K562 (cell line): Measurements from ENCODE around the gene CLK4. TPM values are rescaled to one million over a fixed set of nuclear protein-coding genes. Genes with fewer than 3 reads are reported as not detected.

Experiments
- ATAC-seq: fragments of 200-7000 bp; cut with Tn5 transposase; 3 replicates; pipeline ENCODE4 v1.9.1; 2020; ENCODE audit warnings: moderate library complexity
- BruUV-seq: library from RNA; stranded (reverse); fragments of 400-500 nt; replicated peaks from 2 replicates; lab custom pipeline; 2021; lab: Mats Ljungman, UMichigan
- CTCF ChIA-PET: fragments of 300-600 bp; formaldehyde crosslinking; extraction: SDS; loops from one replicate; lab custom pipeline; 2021; ENCODE audit warnings: low intra/inter-chr PET ratio; lab: Yijun Ruan, JAX
- POLR2A ChIA-PET: fragments of 300-600, 350-650 bp; sonication (Branson Sonifier 250); formaldehyde crosslinking; extraction: SDS; loops from one replicate; lab custom pipeline; 2021; ENCODE audit warnings: antibody characterized with exemption, inconsistent platforms; lab: Yijun Ruan, JAX
- DNase-seq, 4 experiments: peaks; one replicate each; pipeline versions ENCODE4 v3.0.0 to v3.0.0-alpha.2; 2011 to 2018; ENCODE audit warnings: low spot score in 3 of 4, mixed read lengths in 3 of 4; ENCODE audit errors: extremely low read depth in 1 of 4
- FAIRE-seq: peaks from 2 replicates; lab custom pipeline; 2011; peaks lifted over from hg19 to GRCh38; lab: Jason Lieb, UNC
- H2AFZ ChIP-seq: 2 replicates; pipeline ENCODE4 v1.6.0; 2011; ENCODE audit warnings: low read depth, low read length, control low read depth, inconsistent platforms
- H3K27ac ChIP-seq: fragments of 200-600 bp; 3 replicates; pipeline ENCODE4 v1.8.0; 2011; ENCODE audit warnings: low read depth, mild to moderate bottlenecking, control low read depth, inconsistent platforms, low read length, moderate library complexity, mixed read lengths; ENCODE audit errors: extremely low read depth
- H3K27me3 ChIP-seq, 2 experiments: fragments of 300-600 bp in 1 of 2; 2 replicates in 1 of 2; 3 replicates in 1 of 2; pipeline versions ENCODE4 v1.6.0 to v1.8.0; 2011; ENCODE audit warnings: inconsistent platforms in 2 of 2, low read length in 2 of 2, mild to moderate bottlenecking in 1 of 2, mixed read lengths in 1 of 2, moderate library complexity in 1 of 2; ENCODE audit not compliant: control insufficient read depth in 2 of 2, insufficient read depth in 2 of 2
- H3K36me3 ChIP-seq: fragments of 300-600 bp; 3 replicates; pipeline ENCODE4 v1.8.0; 2011; ENCODE audit warnings: mild to moderate bottlenecking, low read length, inconsistent platforms; ENCODE audit not compliant: control insufficient read depth, insufficient read depth
- H3K4me1 ChIP-seq, 2 experiments: fragments of 200-600 bp in 1 of 2; replicated peaks in 1 of 2; 2 replicates in 1 of 2; 3 replicates in 1 of 2; pipeline versions ENCODE4 v1.5.1 to v1.8.0; 2011; ENCODE audit warnings: inconsistent platforms in 2 of 2, low read length in 2 of 2, mild to moderate bottlenecking in 1 of 2, mixed read lengths in 1 of 2, moderate library complexity in 1 of 2; ENCODE audit not compliant: control insufficient read depth in 2 of 2, insufficient read depth in 2 of 2
- H3K4me2 ChIP-seq: 2 replicates; pipeline ENCODE4 v1.6.1; 2011; ENCODE audit warnings: low read length, control low read depth, inconsistent platforms, mixed read lengths; ENCODE audit not compliant: insufficient read depth
- H3K4me3 ChIP-seq: fragments of 200-600 bp; sonication (generic), shearing (Covaris generic); 2 replicates; pipeline ENCODE4 v1.5.1; 2016; ENCODE audit warnings: control low read depth, inconsistent platforms
- H3K79me2 ChIP-seq: fragments of 200-600 bp; 3 replicates; pipeline ENCODE4 v1.8.0; 2011; ENCODE audit warnings: low read length, inconsistent platforms; ENCODE audit not compliant: control insufficient read depth, insufficient read depth
- H3K9ac ChIP-seq, 2 experiments: 2 replicates each; pipeline versions ENCODE4 v1.6.0 to v1.6.1; 2011; ENCODE audit warnings: low read depth in 2 of 2, low read length in 2 of 2, control low read depth in 1 of 2, inconsistent platforms in 1 of 2, mild to moderate bottlenecking in 1 of 2, mixed read lengths in 1 of 2; ENCODE audit not compliant: insufficient read depth in 1 of 2
- H3K9me1 ChIP-seq: one replicate; pipeline ENCODE4 v1.6.0; 2011; ENCODE audit warnings: inconsistent platforms, mild to moderate bottlenecking, low read length, moderate library complexity; ENCODE audit not compliant: control insufficient read depth, insufficient read depth
- H3K9me3 ChIP-seq: replicated peaks from 2 replicates; pipeline ENCODE4 v1.5.1; 2011; ENCODE audit warnings: low read depth, low read length, inconsistent platforms; ENCODE audit not compliant: control insufficient read depth, insufficient read depth
- H4K20me1 ChIP-seq: replicated peaks from 2 replicates; pipeline ENCODE4 v1.6.1; 2011; ENCODE audit warnings: low read length, inconsistent platforms, mixed read lengths; ENCODE audit not compliant: control insufficient read depth, insufficient read depth
- ATF1 ChIP-seq, 2 experiments: fragments of 450-650 bp in 1 of 2; IDR thresholded peaks; 2 replicates each; pipeline ENCODE4 v1.6.1; 2016; ENCODE audit warnings: missing compliant biosample characterization in 1 of 2, missing genetic modification characterization in 1 of 2
- NFXL1 ChIP-seq: fragments of 450-650 bp; formaldehyde crosslinking; IDR thresholded peaks from 2 replicates; pipeline ENCODE4 v1.4.0; 2021; ENCODE audit warnings: mild to moderate bottlenecking
- POLR2H ChIP-seq: IDR thresholded peaks from 2 replicates; pipeline ENCODE4 v1.6.1; 2016; ENCODE audit warnings: missing genetic modification characterization, low read depth, mild to moderate bottlenecking, control low read depth, missing compliant biosample characterization, moderate library complexity
- SAFB2 ChIP-seq: fragments of 200-400 bp; formaldehyde crosslinking; IDR thresholded peaks from 2 replicates; pipeline ENCODE4 v1.6.1; 2018; ENCODE audit warnings: borderline replicate concordance, low read length, low read depth, moderate library complexity; ENCODE audit not compliant: severe bottlenecking
- TBL1XR1 ChIP-seq, 2 experiments: IDR thresholded peaks; 2 replicates each; pipeline ENCODE4 v1.6.1; 2012; ENCODE audit warnings: improper control_type of control experiment in 2 of 2, low read length in 2 of 2, mild to moderate bottlenecking in 1 of 2
- WGBS: fragments of 100-300 bp; shearing (Covaris generic); methylation state at CpG from one replicate; pipeline ENCODE4 v1.1.6; 2016; ENCODE audit warnings: low coverage, mixed read lengths; ENCODE audit not compliant: insufficient coverage; ENCODE audit errors: missing lambda C conversion rate; 5-methylcytosine and 5-hydroxymethylcytosine counted together
- in situ Hi-C: fragments of 300-500 bp; cut with MboI; formaldehyde crosslinking; loops from 4 replicates; pipeline ENCODE4 v1.15.0; 2018; ENCODE audit warnings: inconsistent platforms, mixed read lengths
- intact Hi-C: fragments of 100-400 bp; cut with micrococcal nuclease; formaldehyde crosslinking; loops from 2 replicates; pipeline ENCODE4 v1.14.2; 2022
- polyA plus RNA-seq, 8 experiments: library from polyadenylated mRNA; depleted of rRNA in 4 of 8; stranded (reverse) in 5 of 8; unstranded in 3 of 8; fragments of >200 nt; fragmentation: Nextera tagmentation in 2 of 8; fragmentation: Illumina TruSeq in 1 of 8; extraction: Ambion mirVana in 2 of 8; extraction: Trizol in 1 of 8; gene quantifications; 2 replicates each; pipeline versions ENCODE4 v1.2.1 to v1.2.3, GENCODE V29; 2011 to 2014; ENCODE audit warnings: inconsistent platforms in 1 of 8, missing spikeins in 1 of 8
- total RNA-seq, 7 experiments: library from RNA; depleted of rRNA in 6 of 7; stranded (reverse); fragments of >200 nt in 6 of 7; fragmentation: Illumina TruSeq in 2 of 7; extraction: Trizol in 2 of 7; gene quantifications; 2 replicates each; pipeline versions ENCODE4 v1.2.1 to v1.2.3, GENCODE V29; 2011 to 2021; ENCODE audit warnings: low replicate concordance in 1 of 7

The CLK4 gene
- total and polyA plus RNA-seq, 9 of the 15 experiments (the other 6 are each of a cell fraction or from before 2014, with no cell fraction given), result 10.5 to 23.1 (median 13.9) TPM

DNA sequence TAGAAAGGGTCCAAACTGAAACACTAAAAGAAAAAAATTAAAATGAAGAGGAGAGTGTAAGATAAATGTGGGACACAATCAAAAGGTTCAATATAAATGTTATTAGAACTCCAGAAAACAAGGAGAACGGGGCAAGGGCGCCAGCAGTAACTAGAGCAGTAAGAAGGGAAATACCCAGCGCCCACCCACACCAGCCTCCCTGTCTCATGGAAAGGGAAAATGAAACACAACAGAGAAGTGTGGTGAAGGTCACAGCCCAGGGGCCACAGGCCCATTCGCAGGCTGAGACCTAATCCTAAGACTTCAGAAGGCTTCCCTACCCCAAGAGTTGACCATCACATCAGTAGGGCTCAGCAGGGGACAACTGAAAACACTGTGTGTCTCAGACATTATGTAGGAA, 45.8 kb upstream of the CLK4 start:
- ATAC-seq (no peak), DNase-seq (no peak), FAIRE-seq (no peak)
- H3K9me3 ChIP-seq, result no peaks in the 10 kb centered on the region; the same call in 1 of the 2 replicates
- in situ Hi-C loops, result no loop called here
- no TSS peak for BruUV-seq
- intact Hi-C loops, result no loop called here
- POLR2A ChIA-PET, result interaction anchor here (0.5 kb wide), 1 partner anchor 1065 kb away, joined by 4 read pairs; no protein-coding TSS in a partner anchor
- TF ChIP-seq ATF1 (CRISPR knock-in tag; IDR thresholded peaks at IDR 0.05) (no peak), ATF1 (tag; IDR thresholded peaks at IDR 0.05) (no peak), NFXL1 (no peak), TBL1XR1 (IDR thresholded peaks at IDR 0.05; ENCODE audit: low read length in 2 of 2) (no peak), POLR2H (tag) (no peak), SAFB2 (no peak)
- no peaks in the 10 kb centered on the region for H3K79me2 ChIP-seq
- no peak overlapping the region for H3K9ac ChIP-seq
- peaks cover 2 to 5% of the 10 kb centered on the region in 2 experiments; a peak in 3 of 5 replicates for H3K4me1 ChIP-seq
- CTCF ChIA-PET, result no interaction called here
- no peak overlapping the region for H3K27ac ChIP-seq
- no peaks in the 10 kb centered on the region for H4K20me1 ChIP-seq
- H3K9me1 ChIP-seq, result no peaks in the 10 kb centered on the region
- H3K4me3 ChIP-seq, result no peak overlapping the region
- H3K36me3 ChIP-seq, result no peaks in the 10 kb centered on the region
- peaks cover 14 to 48% of the 10 kb centered on the region in 2 experiments for H3K27me3 ChIP-seq
- no peak overlapping the region for H3K4me2 ChIP-seq
- WGBS, result 0% methylated on average over 4 of the region's 4 CpGs
- H2AFZ ChIP-seq, result no peak overlapping the region
